HG03139 (cell line): ENCODE data around the gene SLCO2A1.
"Not testable (repeated sequence)": the region's sequence is repeated elsewhere in the genome, so short reads cannot be mapped to it uniquely, and the experiment has no call there.

Source experiments
- ATAC-seq: cut with Tn5 transposase; IDR thresholded peaks from one replicate; pipeline ENCODE4 v1.9.1; 2021; ENCODE audit not compliant: unreplicated experiment

SLCO2A1 gene

GRCh38 chr3:134029734-134030378, at the start of gene SLCO2A1:
Gene SLCO2A1 (minus strand): TSS chr3:134029925. CDS start chr3:134029802, 123 bp downstream.
- ATAC-seq = no peak

- no peak for ATAC-seq
Observed at GRCh38 chr3:134079111-134079547, 49.4 kb upstream of the SLCO2A1 start.

GRCh38 chr3:134078169-134078831, 48.6 kb upstream of the SLCO2A1 start:
- ATAC-seq = no peak

GRCh38 chr3:134077649-134078161, 48.0 kb upstream of the SLCO2A1 start:
- ATAC-seq = no peak

- no peak for ATAC-seq
Observed at GRCh38 chr3:134076851-134077250, 47.1 kb upstream of the SLCO2A1 start.

GRCh38 chr3:134075846-134076245, 46.1 kb upstream of the SLCO2A1 start:
- ATAC-seq = no peak

GRCh38 chr3:134075568-134075825, 45.8 kb upstream of the SLCO2A1 start:
- no peak for ATAC-seq

GRCh38 chr3:134074790-134075567, 45.3 kb upstream of the SLCO2A1 start:
- no peak for ATAC-seq

- ATAC-seq = no peak
Observed at GRCh38 chr3:134074001-134074789, 44.5 kb upstream of the SLCO2A1 start.

GRCh38 chr3:134073583-134073945, 43.8 kb upstream of the SLCO2A1 start:
- ATAC-seq = no peak

GRCh38 chr3:134072881-134073582, 43.3 kb upstream of the SLCO2A1 start:
- no peak for ATAC-seq

- not testable (repeated sequence) for ATAC-seq
Observed at GRCh38 chr3:134070281-134070680, 40.6 kb upstream of the SLCO2A1 start.

GRCh38 chr3:134068429-134068828, 38.7 kb upstream of the SLCO2A1 start:
- ATAC-seq = no peak

- no peak for ATAC-seq
Observed at GRCh38 chr3:134067531-134068161, 37.9 kb upstream of the SLCO2A1 start.

- no peak for ATAC-seq
Observed at GRCh38 chr3:134066651-134067530, 37.2 kb upstream of the SLCO2A1 start.

GRCh38 chr3:134066158-134066541, 36.4 kb upstream of the SLCO2A1 start:
- no peak for ATAC-seq

GRCh38 chr3:134065252-134066157, 35.8 kb upstream of the SLCO2A1 start:
- ATAC-seq = no peak

GRCh38 chr3:134064081-134064480, 34.4 kb upstream of the SLCO2A1 start:
- no peak for ATAC-seq
